Stimulated activated effector memory CD8-positive, alpha-beta T cell treated with anti-CD3 and anti-CD28 coated beads, Interleukin-12 subunit alpha, Interleukin-12 subunit beta, amount 100 ng/mL, for 72 hours (primary cell): Measurements from ENCODE around the gene DUOXA2.

Experiments used
- ATAC-seq: fragments of 150-1000 bp; cut with Tn5 transposase; 2 replicates; pipeline ENCODE4 v1.10.0; 2021
- DNase-seq, 2 donors: peaks; one replicate each; pipeline ENCODE4 v3.0.0; 2021 to 2022; ENCODE audit warnings: low spot score in 2 of 2
- H3K27ac Mint-ChIP-seq: one replicate; pipeline ENCODE4 v1.8.0; 2022; ENCODE audit warnings: mild to moderate bottlenecking, mixed read lengths
- H3K36me3 Mint-ChIP-seq: one replicate; pipeline ENCODE4 v1.8.0; 2022; ENCODE audit warnings: mild to moderate bottlenecking, mixed read lengths
- H3K4me1 Mint-ChIP-seq: one replicate; pipeline ENCODE4 v1.8.0; 2022; ENCODE audit warnings: mixed read lengths
- H3K4me3 Mint-ChIP-seq: one replicate; pipeline ENCODE4 v1.8.0; 2022; ENCODE audit warnings: mild to moderate bottlenecking, mixed read lengths
- H3K9me3 Mint-ChIP-seq: one replicate; pipeline ENCODE4 v1.8.0; 2022; ENCODE audit warnings: mixed read lengths

Gene DUOXA2

GRCh38 chr15:45120081-45120972 lies 6.2 kb downstream of the DUOXA2 start:
- no peak overlapping the region for H3K27ac Mint-ChIP-seq
- ATAC-seq, result no peak
- peaks cover 26% of the 10 kb centered on the region for H3K4me1 Mint-ChIP-seq

GRCh38 chr15:45121020-45121419 lies 6.9 kb downstream of the DUOXA2 start:
- Mint-ChIP-seq H3K4me1 (peaks cover 22% of the 10 kb centered on the region), H3K4me3 (no peak overlapping the region), H3K9me3 (no peaks in the 10 kb centered on the region)

More at GRCh38 chr15:45120081-45120972, 6.2 kb downstream of the DUOXA2 start:
- H3K9me3 Mint-ChIP-seq, result no peaks in the 10 kb centered on the region
- H3K36me3 Mint-ChIP-seq, result no peaks in the 10 kb centered on the region
- DNase-seq, result no peak
- no peak overlapping the region for H3K4me3 Mint-ChIP-seq

GRCh38 chr15:45121706-45122417 lies 7.7 kb downstream of the DUOXA2 start:
- no peaks in the 10 kb centered on the region for H3K36me3 Mint-ChIP-seq
- DNase-seq, result no peak
- no peak overlapping the region for H3K27ac Mint-ChIP-seq
- H3K4me1 Mint-ChIP-seq, result peaks cover 15% of the 10 kb centered on the region
- no peak for ATAC-seq
- H3K4me3 Mint-ChIP-seq, result no peak overlapping the region
- no peaks in the 10 kb centered on the region for H3K9me3 Mint-ChIP-seq

More at GRCh38 chr15:45121020-45121419, 6.9 kb downstream of the DUOXA2 start:
- Mint-ChIP-seq H3K27ac (no peak overlapping the region), H3K36me3 (no peaks in the 10 kb centered on the region)
- ATAC-seq (peak; percentile 2), DNase-seq (no peak)

GRCh38 chr15:45122719-45123118 lies 8.6 kb downstream of the DUOXA2 start:
- ATAC-seq (no peak), DNase-seq (no peak)
- no peak overlapping the region for H3K27ac Mint-ChIP-seq
- H3K4me1 Mint-ChIP-seq, result peaks cover 8% of the 10 kb centered on the region
- no peaks in the 10 kb centered on the region for H3K36me3 Mint-ChIP-seq
- no peak overlapping the region for H3K4me3 Mint-ChIP-seq
- H3K9me3 Mint-ChIP-seq, result no peaks in the 10 kb centered on the region

DNA sequence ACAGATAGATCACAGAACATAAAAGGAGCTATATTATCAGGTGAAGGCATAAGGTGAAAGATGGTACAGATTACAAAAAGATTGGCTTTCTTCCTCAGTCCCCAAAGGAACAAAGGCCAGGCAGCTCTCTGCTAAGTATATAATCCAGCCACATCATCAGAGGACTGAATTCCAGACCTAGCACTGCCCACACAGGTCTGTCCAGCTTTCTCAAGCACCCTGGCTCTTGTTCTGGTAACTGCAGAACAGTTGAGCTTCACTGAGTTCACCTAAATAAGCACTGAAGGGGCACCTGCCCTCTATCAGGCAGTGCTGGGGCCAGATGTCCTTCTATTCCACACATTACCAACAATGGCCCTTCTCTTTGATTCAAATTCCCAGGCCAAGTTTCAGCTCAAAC lies 9.3 kb downstream of the DUOXA2 start:
- ATAC-seq, result no peak
- no peak overlapping the region for H3K4me3 Mint-ChIP-seq
- no peak overlapping the region for H3K27ac Mint-ChIP-seq
- DNase-seq, result no peak
- no peaks in the 10 kb centered on the region for H3K9me3 Mint-ChIP-seq
- peaks cover 1% of the 10 kb centered on the region for H3K4me1 Mint-ChIP-seq
- no peaks in the 10 kb centered on the region for H3K36me3 Mint-ChIP-seq

DNA sequence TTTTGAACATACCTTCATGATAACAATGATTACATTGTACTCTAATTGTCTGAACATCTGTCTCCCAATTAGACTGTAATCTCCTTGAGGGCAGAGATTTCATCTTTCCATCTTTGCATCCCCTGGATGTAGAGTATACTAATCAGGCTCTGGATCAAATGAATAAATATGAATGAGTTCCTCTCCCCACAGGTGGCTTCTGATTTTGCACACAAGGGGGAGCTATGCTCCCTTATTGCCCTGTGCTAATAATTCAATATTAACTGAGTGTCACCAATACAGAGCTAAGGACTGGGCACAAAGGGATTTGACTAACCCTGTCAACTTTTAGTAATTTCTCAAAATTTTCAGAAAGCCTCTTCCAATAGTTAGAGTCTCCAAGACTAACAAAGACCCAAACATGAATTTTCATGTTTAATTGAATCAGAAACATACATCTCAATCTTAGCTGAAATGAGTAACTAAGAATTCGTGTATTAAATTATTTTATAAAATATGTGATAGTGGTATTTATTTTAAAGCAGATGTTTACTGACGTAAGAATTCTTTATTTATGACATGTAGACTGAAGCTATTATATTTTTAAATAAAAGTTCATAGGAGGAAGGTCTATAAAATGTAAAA lies 12.5 kb downstream of the DUOXA2 start:
- ATAC-seq (peak; percentile 57), DNase-seq (no peak)
- Mint-ChIP-seq H3K36me3 (no peaks in the 10 kb centered on the region), H3K4me1 (no peaks in the 10 kb centered on the region), H3K9me3 (no peaks in the 10 kb centered on the region), H3K27ac (no peak overlapping the region), H3K4me3 (no peak overlapping the region)

DNA sequence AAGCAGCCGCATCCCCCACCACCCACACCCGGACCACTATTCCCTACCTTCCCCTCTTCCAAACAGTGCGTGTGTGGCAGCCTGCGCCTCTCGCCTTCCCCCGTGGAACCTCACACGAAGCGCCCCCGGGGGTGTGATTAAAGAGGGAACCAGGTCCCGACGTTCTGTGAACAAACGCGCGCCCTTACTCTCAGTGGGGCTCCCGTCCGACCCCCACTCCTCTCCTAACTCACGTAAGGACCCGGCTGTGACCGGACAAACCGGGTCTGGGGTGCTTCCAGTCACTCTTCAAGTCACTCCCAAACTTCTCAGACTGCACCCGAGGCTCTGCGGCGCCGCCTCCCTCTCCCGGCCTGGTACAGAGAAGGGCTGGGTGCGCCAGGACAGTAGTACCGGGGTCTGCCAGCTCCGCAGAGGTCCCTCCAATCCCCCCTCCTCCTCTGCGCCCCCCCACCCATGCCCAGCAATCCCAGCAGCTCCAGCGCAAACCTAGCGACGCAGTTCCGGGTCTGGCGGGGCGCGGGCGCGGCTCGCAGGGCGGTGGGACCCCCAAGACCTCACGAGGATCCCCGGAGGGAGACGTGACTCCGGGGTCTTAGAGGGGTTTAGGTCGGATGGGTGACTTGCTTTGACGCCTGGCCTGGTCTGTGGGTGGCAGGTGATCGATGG lies 15.0 kb downstream of the DUOXA2 start:
- Mint-ChIP-seq H3K4me1 (peaks cover 1% of the 10 kb centered on the region), H3K9me3 (no peaks in the 10 kb centered on the region), H3K36me3 (no peaks in the 10 kb centered on the region), H3K4me3 (no peak overlapping the region), H3K27ac (no peak overlapping the region)
- DNase-seq, result no peak
- ATAC-seq, result no peak

- peak within 1 kb of the TSS; percentile 23 for H3K4me3 Mint-ChIP-seq
Measured at GRCh38 chr15:45129651-45130129, 15.6 kb downstream of the DUOXA2 start, which contains the start of the genes DUOX1 and DUOXA1. DUOX1 (plus strand) TSS chr15:45129994; CDS start chr15:45131967, 1,973 bp downstream. DUOXA1 (minus strand) TSS chr15:45129879; CDS start chr15:45123014, 6,865 bp downstream.

DNA sequence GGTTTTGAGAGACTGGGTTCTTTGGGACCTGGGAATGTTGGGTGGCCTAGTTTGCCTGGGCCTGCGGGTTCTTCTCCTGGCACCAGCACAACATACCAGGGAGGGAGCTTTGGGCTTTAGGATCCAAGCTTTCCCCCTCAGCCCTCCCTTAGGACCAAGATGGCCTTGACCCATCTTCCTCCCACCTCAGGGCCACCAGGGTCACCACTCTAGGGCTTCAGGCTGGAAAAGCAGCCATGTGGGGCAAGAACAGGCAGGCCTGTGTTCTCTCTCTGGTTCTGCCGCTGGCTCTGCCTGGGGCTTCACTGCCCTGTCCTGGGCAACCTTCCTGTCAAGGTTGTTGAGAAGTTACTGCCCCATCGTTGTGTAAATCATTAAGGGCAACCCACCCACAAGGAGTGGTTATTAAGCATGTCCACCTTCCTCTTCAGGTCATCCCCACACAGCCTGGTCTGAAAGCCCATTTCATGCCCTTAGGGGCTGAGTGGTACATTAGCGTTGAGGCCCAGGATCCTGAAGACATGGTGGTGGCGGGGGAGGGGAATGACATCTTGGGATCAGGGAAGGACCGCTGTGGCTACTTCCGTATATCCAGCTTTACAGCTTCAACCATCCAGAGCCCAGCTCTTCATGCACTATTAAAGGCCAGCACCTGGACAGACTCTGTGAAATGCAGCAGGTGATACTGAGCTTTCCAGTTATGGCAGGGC lies 16.3 kb downstream of the DUOXA2 start:
- H3K9me3 Mint-ChIP-seq, result no peaks in the 10 kb centered on the region
- no peaks in the 10 kb centered on the region for H3K36me3 Mint-ChIP-seq
- H3K4me3 Mint-ChIP-seq, result peak overlapping the region; percentile 23
- H3K27ac Mint-ChIP-seq, result no peak overlapping the region
- H3K4me1 Mint-ChIP-seq, result peaks cover 10% of the 10 kb centered on the region
- no peak for ATAC-seq
- DNase-seq, result no peak

More at GRCh38 chr15:45129651-45130129, 15.6 kb downstream of the DUOXA2 start, which contains the start of the genes DUOX1 and DUOXA1:
- peaks cover 7% of the 10 kb centered on the region for H3K4me1 Mint-ChIP-seq
- no peak for DNase-seq
- H3K9me3 Mint-ChIP-seq, result no peaks in the 10 kb centered on the region
- ATAC-seq, result peak; percentile 54
- H3K27ac Mint-ChIP-seq, result no peak within 1 kb of the TSS
- no peaks in the 10 kb centered on the region for H3K36me3 Mint-ChIP-seq

DNA sequence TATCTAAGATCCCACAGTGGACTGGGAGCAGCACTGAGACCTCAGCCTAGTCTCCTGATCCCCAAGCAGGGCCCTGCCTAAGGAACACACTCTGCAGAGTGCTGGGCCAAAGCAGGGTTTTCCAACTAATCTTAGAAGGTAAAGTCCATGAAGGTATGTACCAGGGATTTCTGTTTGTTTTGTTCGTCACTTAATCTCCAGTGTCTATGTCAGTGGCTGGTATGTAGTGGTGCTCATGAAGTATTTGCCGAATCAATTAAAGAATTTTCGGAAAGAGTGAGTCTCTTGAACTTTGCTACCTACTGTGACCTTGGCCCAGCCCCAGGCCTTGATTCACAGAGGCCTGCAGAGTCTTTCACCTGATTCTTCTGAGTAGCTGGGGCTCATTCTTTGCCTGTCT lies 17.4 kb downstream of the DUOXA2 start:
- H3K4me1 Mint-ChIP-seq, result peaks cover 15% of the 10 kb centered on the region
- H3K36me3 Mint-ChIP-seq, result no peaks in the 10 kb centered on the region
- H3K9me3 Mint-ChIP-seq, result no peaks in the 10 kb centered on the region
- H3K27ac Mint-ChIP-seq, result no peak overlapping the region
- ATAC-seq, result no peak
- DNase-seq, result no peak
- no peak overlapping the region for H3K4me3 Mint-ChIP-seq

DNA sequence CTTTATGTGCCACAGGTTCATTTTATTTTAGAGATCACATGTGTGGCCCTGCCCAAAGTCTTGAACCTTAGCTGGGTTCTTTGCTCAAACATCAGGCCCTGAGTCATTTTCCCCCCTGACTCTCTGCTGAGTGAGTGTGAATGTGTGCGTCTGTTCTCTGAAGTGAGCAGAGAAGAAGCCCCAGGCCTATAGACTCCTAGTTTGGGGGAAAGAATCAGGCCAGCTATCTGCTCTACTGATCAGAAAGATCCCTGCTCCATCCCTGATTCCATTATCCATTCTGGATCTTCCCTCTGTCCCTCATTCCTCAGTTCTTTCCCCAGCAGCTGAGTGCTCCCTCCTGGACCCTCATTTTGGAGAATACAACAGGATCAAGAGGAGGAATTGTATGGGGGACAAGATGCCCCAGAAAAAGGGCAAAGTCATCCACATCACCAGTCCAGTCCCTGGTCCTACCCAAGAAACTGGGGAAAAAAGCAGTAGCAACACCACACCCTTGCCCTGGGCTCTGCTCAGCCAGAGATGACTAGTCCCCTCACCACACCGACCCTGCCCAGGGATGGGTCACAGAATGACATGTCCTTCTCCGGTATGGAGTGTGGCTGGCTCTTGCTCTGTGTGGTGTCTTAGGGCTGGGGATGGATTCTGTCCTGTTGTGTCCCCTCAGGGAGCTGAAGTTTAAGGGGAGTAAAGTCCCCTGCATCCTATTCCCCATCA lies 18.9 kb downstream of the DUOXA2 start:
- Mint-ChIP-seq H3K4me3 (no peak overlapping the region), H3K36me3 (no peaks in the 10 kb centered on the region), H3K9me3 (no peaks in the 10 kb centered on the region), H3K27ac (no peak overlapping the region), H3K4me1 (peaks cover 17% of the 10 kb centered on the region)
- no peak for DNase-seq
- ATAC-seq, result peak; percentile 44

GRCh38 chr15:45133561-45133920 lies 19.4 kb downstream of the DUOXA2 start:
- DNase-seq (no peak), ATAC-seq (no peak)
- peaks cover 17% of the 10 kb centered on the region for H3K4me1 Mint-ChIP-seq
- no peaks in the 10 kb centered on the region for H3K36me3 Mint-ChIP-seq
- H3K9me3 Mint-ChIP-seq, result no peaks in the 10 kb centered on the region
- no peak overlapping the region for H3K4me3 Mint-ChIP-seq
- H3K27ac Mint-ChIP-seq, result no peak overlapping the region

GRCh38 chr15:45134046-45134445 lies 19.9 kb downstream of the DUOXA2 start:
- no peaks in the 10 kb centered on the region for H3K36me3 Mint-ChIP-seq
- peak overlapping the region; percentile 48 for H3K4me3 Mint-ChIP-seq
- DNase-seq (no peak), ATAC-seq (no peak)
- H3K27ac Mint-ChIP-seq, result no peak overlapping the region
- peaks cover 17% of the 10 kb centered on the region for H3K4me1 Mint-ChIP-seq
- no peaks in the 10 kb centered on the region for H3K9me3 Mint-ChIP-seq
